Spleen (tissue), 11 donors: ENCODE results near the gene PRDX6. TPM values are rescaled to one million over a fixed set of nuclear protein-coding genes. Genes with fewer than 3 reads are reported as not detected.

Experiments used
- DNase-seq: peaks from one replicate; pipeline ENCODE4 v3.0.0-alpha.2; 2020
- H3K27ac ChIP-seq, 8 donors: fragments of 200-600 bp; sonication (generic) in 7 of 8; 1 replicate in 4 of 8; 2 replicates in 4 of 8; pipeline versions ENCODE4 v1.5.0 to v1.8.0; 2016 to 2021; ENCODE audit warnings: inconsistent platforms in 4 of 8, mild to moderate bottlenecking in 4 of 8, moderate library complexity in 1 of 8
- H3K27me3 ChIP-seq, 7 donors: fragments of 200-600 bp; sonication (generic) in 6 of 7; replicated peaks in 1 of 7; 1 replicate in 4 of 7; 2 replicates in 3 of 7; pipeline versions ENCODE4 v1.5.0 to v1.8.0; 2016 to 2021; ENCODE audit warnings: inconsistent platforms in 3 of 7, mild to moderate bottlenecking in 1 of 7
- H3K36me3 ChIP-seq, 6 donors: fragments of 200-600 bp; sonication (generic) in 5 of 6; 1 replicate in 4 of 6; 2 replicates in 2 of 6; pipeline versions ENCODE4 v1.5.0 to v1.8.0; 2016 to 2021; ENCODE audit warnings: inconsistent platforms in 2 of 6
- H3K4me1 ChIP-seq, 6 donors: fragments of 200-600 bp; sonication (generic) in 5 of 6; 1 replicate in 3 of 6; 2 replicates in 3 of 6; pipeline versions ENCODE4 v1.5.0 to v1.8.0; 2016 to 2021; ENCODE audit warnings: inconsistent platforms in 3 of 6
- H3K4me3 ChIP-seq, 8 donors: fragments of 200-600 bp; sonication (generic) in 7 of 8; 1 replicate in 4 of 8; 2 replicates in 4 of 8; pipeline versions ENCODE4 v1.5.0 to v1.8.0; 2016 to 2021; ENCODE audit warnings: inconsistent platforms in 4 of 8, mild to moderate bottlenecking in 4 of 8, moderate library complexity in 2 of 8
- H3K9me3 ChIP-seq, 8 donors: fragments of 200-600 bp; sonication (generic) in 7 of 8; 1 replicate in 4 of 8; 2 replicates in 4 of 8; pipeline versions ENCODE4 v1.5.0 to v1.8.0; 2016 to 2021; ENCODE audit warnings: inconsistent platforms in 4 of 8
- POLR2A ChIP-seq, 3 donors: fragments of 450-650 bp; IDR thresholded peaks; one replicate each; pipeline ENCODE4 v1.5.1; 2017; ENCODE audit warnings: antibody characterized with exemption in 3 of 3, mild to moderate bottlenecking in 1 of 3
- POLR2AphosphoS5 ChIP-seq, 3 donors: sonication (generic); formaldehyde crosslinking; IDR thresholded peaks; one replicate each; pipeline ENCODE4 v1.5.1; 2017; ENCODE audit warnings: antibody characterized with exemption in 3 of 3
- WGBS, 5 donors: extraction: QIAGEN DNeasy Blood & Tissue Kit in 3 of 5; methylation state at CpG; one replicate each; pipeline versions ENCODE4 v1.1.5 to v1.1.7; 2013 to 2018; 5-methylcytosine and 5-hydroxymethylcytosine counted together
- intact Hi-C: fragments of 100-400 bp; cut with DNase I; formaldehyde crosslinking; loops from one replicate; pipeline ENCODE4 v1.15.0; 2023; ENCODE audit warnings: low total_unique reads
- polyA plus RNA-seq, 3 donors: library from polyadenylated mRNA; stranded (reverse); fragments of 200-250 nt; gene quantifications; one replicate each; pipeline ENCODE4 v1.2.1, GENCODE V29; 2013
- total RNA-seq, 7 donors: library from RNA; depleted of rRNA in 3 of 7; stranded (reverse); fragments of >200 nt in 3 of 7; fragmentation: NEBNext Ultra II Directional in 4 of 7; extraction: Animal tissue kit (Norgen Biotek cat#: 25700) in 4 of 7; gene quantifications; one replicate each; pipeline versions ENCODE4 v1.1.0 to v1.2.1, GENCODE V29; 2016 to 2021
- TF ChIP-seq, protein P1 (sequence below), 11 experiments: fragments of 200-600 bp in 7 of 11; fragments of 450-650 bp in 4 of 11; sonication (generic) in 4 of 11; IDR thresholded peaks in 8 of 11; conservative IDR thresholded peaks in 3 of 11; 1 replicate in 7 of 11; 2 replicates in 4 of 11; pipeline versions ENCODE4 v1.4.0 to v1.8.0; 2016 to 2021; ENCODE audit warnings: antibody characterized with exemption in 11 of 11, inconsistent platforms in 4 of 11, mild to moderate bottlenecking in 1 of 11
- donor health status: healthy with polysubstance abuse.
- donor health status: DM: no; HTN: no; CAD: no; lungs with moderate emphysema.
- donor health status: DM: no; HTN: no; CAD: no.
- donor health status: Bipolar disorder and iron deficiency.
- donor health status: healthy.
- donor health status: DM: no; HTN: no; CAD: no.
- donor health status: DM: yes; HTN: yes; CAD: no.

PRDX6 gene
- total and polyA plus RNA-seq, 10 donors: 122 to 240 (median 146) TPM

GRCh38 chr1:173503391-173503790 lies 26.3 kb downstream of the PRDX6 start:
- Histone ChIP-seq H3K4me1 (no peaks in the 10 kb centered on the region), H3K27ac (no peak overlapping the region), H3K36me3 (peaks cover 0 to 4% (median 0%) of the 10 kb centered on the region in 6 donors), H3K9me3 (no peaks in the 10 kb centered on the region), H3K27me3 (no peaks in the 10 kb centered on the region), H3K4me3 (no peak overlapping the region)
- no peak for TF ChIP-seq POLR2AphosphoS5 (IDR thresholded peaks at IDR 0.05)
- TF ChIP-seq, protein P1, sequence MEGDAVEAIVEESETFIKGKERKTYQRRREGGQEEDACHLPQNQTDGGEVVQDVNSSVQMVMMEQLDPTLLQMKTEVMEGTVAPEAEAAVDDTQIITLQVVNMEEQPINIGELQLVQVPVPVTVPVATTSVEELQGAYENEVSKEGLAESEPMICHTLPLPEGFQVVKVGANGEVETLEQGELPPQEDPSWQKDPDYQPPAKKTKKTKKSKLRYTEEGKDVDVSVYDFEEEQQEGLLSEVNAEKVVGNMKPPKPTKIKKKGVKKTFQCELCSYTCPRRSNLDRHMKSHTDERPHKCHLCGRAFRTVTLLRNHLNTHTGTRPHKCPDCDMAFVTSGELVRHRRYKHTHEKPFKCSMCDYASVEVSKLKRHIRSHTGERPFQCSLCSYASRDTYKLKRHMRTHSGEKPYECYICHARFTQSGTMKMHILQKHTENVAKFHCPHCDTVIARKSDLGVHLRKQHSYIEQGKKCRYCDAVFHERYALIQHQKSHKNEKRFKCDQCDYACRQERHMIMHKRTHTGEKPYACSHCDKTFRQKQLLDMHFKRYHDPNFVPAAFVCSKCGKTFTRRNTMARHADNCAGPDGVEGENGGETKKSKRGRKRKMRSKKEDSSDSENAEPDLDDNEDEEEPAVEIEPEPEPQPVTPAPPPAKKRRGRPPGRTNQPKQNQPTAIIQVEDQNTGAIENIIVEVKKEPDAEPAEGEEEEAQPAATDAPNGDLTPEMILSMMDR (IDR thresholded peaks at IDR 0.05 in 8 of 11, conservative IDR thresholded peaks at IDR 0.05 in 3 of 11): no peak
- no peak for TF ChIP-seq POLR2A (IDR thresholded peaks at IDR 0.05)
- 66 to 86% (median 82%) methylated on average over 4 of the region's 4 CpGs for WGBS, 5 donors
- DNase-seq: no peak
- intact Hi-C loops: no loop called here

DNA sequence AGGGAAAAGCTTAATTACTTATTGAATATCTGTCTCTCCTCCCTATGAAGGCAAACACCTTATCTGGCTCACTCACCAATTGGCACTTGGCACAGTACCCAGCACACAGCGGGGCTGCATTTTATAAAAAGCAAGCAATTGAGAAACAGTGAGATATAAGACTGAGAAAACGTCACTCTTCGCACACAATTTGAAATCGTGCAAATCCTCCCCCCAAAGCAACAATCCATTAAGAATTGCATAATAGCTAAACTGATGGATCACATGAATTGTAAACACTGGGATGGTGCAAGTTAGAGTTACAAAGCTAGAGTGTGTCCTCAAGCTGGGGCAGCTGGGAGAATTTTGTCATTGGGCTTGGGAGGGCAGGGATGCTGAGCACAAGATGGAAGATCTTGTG lies 27.1 kb downstream of the PRDX6 start:
- no peak overlapping the region for H3K27ac ChIP-seq

GRCh38 chr1:173505391-173505790 lies 28.3 kb downstream of the PRDX6 start:
- no peak for DNase-seq
- TF ChIP-seq POLR2AphosphoS5 (IDR thresholded peaks at IDR 0.05) (no peak), POLR2A (IDR thresholded peaks at IDR 0.05) (no peak)
- TF ChIP-seq, protein P1 (IDR thresholded peaks at IDR 0.05 in 8 of 11, conservative IDR thresholded peaks at IDR 0.05 in 3 of 11): no peak
- H3K9me3 ChIP-seq: no peaks in the 10 kb centered on the region
- H3K27me3 ChIP-seq: no peaks in the 10 kb centered on the region
- intact Hi-C loops: no loop called here
- H3K27ac ChIP-seq: no peak overlapping the region
- no peaks in the 10 kb centered on the region for H3K36me3 ChIP-seq
- no peak overlapping the region for H3K4me3 ChIP-seq
- no peaks in the 10 kb centered on the region for H3K4me1 ChIP-seq

More for the DNA sequence above, 27.1 kb downstream of the PRDX6 start:
- intact Hi-C loops: no loop called here
- TF ChIP-seq, protein P1 (IDR thresholded peaks at IDR 0.05 in 8 of 11, conservative IDR thresholded peaks at IDR 0.05 in 3 of 11): no peak
- no peak for TF ChIP-seq POLR2AphosphoS5 (IDR thresholded peaks at IDR 0.05)
- no peaks in the 10 kb centered on the region for H3K4me1 ChIP-seq
- no peaks in the 10 kb centered on the region for H3K9me3 ChIP-seq
- no peak for DNase-seq
- 91 to 96% (median 93%) methylated on average over 4 of the region's 4 CpGs for WGBS, 5 donors
- H3K27me3 ChIP-seq: no peaks in the 10 kb centered on the region
- H3K36me3 ChIP-seq: peaks cover 0 to 4% (median 0%) of the 10 kb centered on the region in 6 donors
- no peak overlapping the region for H3K4me3 ChIP-seq

DNA sequence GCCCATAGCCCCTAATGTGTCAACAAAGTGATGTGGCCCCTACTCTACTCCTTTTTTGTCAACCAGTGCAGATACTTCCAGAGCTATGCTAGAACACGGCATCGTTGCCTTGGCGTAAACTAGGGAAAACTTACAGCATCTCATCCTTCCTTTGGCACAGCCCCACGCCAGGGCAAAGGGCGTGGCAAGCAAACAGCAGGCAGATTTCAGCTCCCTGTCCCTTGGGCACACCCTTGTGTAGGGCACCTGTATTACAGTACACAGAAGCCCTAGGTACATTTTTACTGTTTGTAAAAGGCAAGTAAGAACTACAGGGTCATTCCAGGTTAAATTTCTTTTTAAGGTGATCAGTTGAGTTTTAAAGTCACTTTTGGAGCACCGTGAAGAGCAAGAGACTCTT lies 29.3 kb downstream of the PRDX6 start:
- 74 to 92% (median 89%) methylated on average over 6 of the region's 6 CpGs for WGBS, 5 donors
- Histone ChIP-seq H3K27me3 (no peaks in the 10 kb centered on the region), H3K9me3 (no peaks in the 10 kb centered on the region), H3K36me3 (no peaks in the 10 kb centered on the region), H3K27ac (no peak overlapping the region), H3K4me3 (no peak overlapping the region), H3K4me1 (no peaks in the 10 kb centered on the region)
- no peak for DNase-seq
- intact Hi-C loops: no loop called here
- TF ChIP-seq, protein P1 (IDR thresholded peaks at IDR 0.05 in 8 of 11, conservative IDR thresholded peaks at IDR 0.05 in 3 of 11): no peak
- no peak for TF ChIP-seq POLR2A (IDR thresholded peaks at IDR 0.05)
- TF ChIP-seq POLR2AphosphoS5 (IDR thresholded peaks at IDR 0.05): no peak
